NT2/D1 (cell line): ENCODE data around the gene C10orf90.

ENCODE experiments used
- DNase-seq: peaks from one replicate; pipeline ENCODE4 v3.0.0-alpha.2; 2011; ENCODE audit warnings: low read depth, low spot score
- H3K27me3 ChIP-seq: 2 replicates; pipeline ENCODE4 v1.6.0; 2011; ENCODE audit warnings: mild to moderate bottlenecking; ENCODE audit not compliant: insufficient read length, insufficient read depth
- H3K36me3 ChIP-seq: 2 replicates; pipeline ENCODE4 v1.6.1; 2011; ENCODE audit warnings: mild to moderate bottlenecking, low read length, mixed read lengths; ENCODE audit not compliant: insufficient read depth, insufficient read length
- H3K4me1 ChIP-seq: 2 replicates; pipeline ENCODE4 v1.5.1; 2011; ENCODE audit not compliant: insufficient read depth, insufficient read length
- H3K4me3 ChIP-seq: 2 replicates; pipeline ENCODE4 v1.5.1; 2011; ENCODE audit warnings: low read depth; ENCODE audit not compliant: insufficient read length
- H3K9ac ChIP-seq: 2 replicates; pipeline ENCODE4 v1.6.0; 2011; ENCODE audit warnings: low read depth; ENCODE audit not compliant: insufficient read length
- H3K9me3 ChIP-seq: 2 replicates; pipeline ENCODE4 v1.5.1; 2011; ENCODE audit warnings: mild to moderate bottlenecking, low read length; ENCODE audit not compliant: insufficient read depth
- SUZ12 ChIP-seq: IDR thresholded peaks from 2 replicates; pipeline ENCODE4 v1.6.1; 2011; ENCODE audit not compliant: insufficient read length, insufficient read depth; ENCODE audit errors: extremely low read depth
- YY1 ChIP-seq: IDR thresholded peaks from 2 replicates; pipeline ENCODE4 v1.6.1; 2011; ENCODE audit not compliant: insufficient read length, insufficient read depth
- ZNF274 ChIP-seq: IDR thresholded peaks from 2 replicates; pipeline ENCODE4 v1.6.1; 2011; ENCODE audit warnings: mild to moderate bottlenecking, low read depth, low read length

Gene C10orf90

DNA sequence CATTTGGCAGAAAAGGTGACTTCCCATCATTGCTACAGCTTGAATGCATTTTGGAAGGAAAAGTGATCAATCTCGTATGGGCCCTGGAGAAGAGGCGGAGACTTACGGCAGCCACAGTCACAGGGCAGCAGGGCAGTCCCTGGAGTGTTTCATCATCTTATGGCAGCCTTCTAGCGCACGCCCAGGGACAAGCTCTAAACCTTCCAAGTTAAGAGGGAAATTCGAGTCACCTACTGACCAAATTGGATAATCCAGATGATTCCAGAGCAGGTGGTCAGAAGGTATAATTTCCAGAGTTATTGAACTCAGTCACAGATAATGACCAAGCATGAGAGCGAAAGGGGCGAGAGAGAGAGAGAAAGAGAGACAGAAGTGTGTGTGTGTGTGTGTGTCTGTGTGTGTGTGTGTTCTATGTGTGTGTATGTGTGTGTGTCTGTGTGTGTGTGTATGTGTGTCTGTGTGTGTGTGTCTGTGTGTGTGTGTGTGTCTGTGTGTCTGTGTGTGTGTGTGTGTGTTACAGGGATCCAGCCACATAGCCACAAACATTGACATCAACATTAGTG, 158.5 kb downstream of the C10orf90 start:
- Histone ChIP-seq H3K36me3 (no peaks in the 10 kb centered on the region), H3K4me3 (no peak overlapping the region), H3K27me3 (no peaks in the 10 kb centered on the region), H3K9ac (no peak overlapping the region), H3K4me1 (no peaks in the 10 kb centered on the region), H3K9me3 (no peaks in the 10 kb centered on the region)
- no peak for TF ChIP-seq SUZ12
- no peak for TF ChIP-seq ZNF274
- no peak for TF ChIP-seq YY1
- DNase-seq, result no peak

- TF ChIP-seq SUZ12, result no peak
- no peak for TF ChIP-seq ZNF274
- no peak for TF ChIP-seq YY1
These were observed 161.3 kb downstream of the C10orf90 start for GRCh38 chr10:126509182-126509581.

DNA sequence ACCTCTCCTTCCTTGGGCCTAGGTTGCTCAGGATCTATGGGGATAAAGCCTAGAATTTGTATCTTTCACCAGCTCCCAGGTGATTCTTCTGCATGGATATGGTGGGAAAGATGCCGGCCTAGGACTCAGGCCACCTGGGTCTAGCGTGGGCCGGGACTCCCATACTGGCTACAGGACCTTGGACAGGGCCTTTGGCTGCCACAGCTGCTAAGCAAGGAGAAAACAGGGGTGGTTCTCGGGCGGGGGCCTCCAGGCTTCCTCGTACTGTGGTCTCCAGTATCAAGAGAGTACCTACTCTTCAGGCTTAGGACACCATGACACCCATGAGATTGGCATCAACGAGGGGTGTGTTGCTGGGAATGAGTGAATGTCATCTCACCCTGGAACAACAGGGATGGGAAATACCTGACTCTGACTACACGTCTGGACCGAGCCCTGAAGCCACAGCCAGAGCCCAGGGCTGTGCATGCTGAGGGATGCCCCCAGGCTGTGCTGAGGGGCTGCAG, 161.9 kb downstream of the C10orf90 start:
- Histone ChIP-seq H3K36me3 (no peaks in the 10 kb centered on the region), H3K9ac (no peak overlapping the region), H3K27me3 (no peaks in the 10 kb centered on the region), H3K9me3 (no peaks in the 10 kb centered on the region), H3K4me3 (no peak overlapping the region), H3K4me1 (no peaks in the 10 kb centered on the region)
- DNase-seq, result no peak
- TF ChIP-seq YY1 (no peak), ZNF274 (no peak), SUZ12 (no peak)

More at GRCh38 chr10:126509182-126509581, 161.3 kb downstream of the C10orf90 start:
- Histone ChIP-seq H3K4me1 (no peaks in the 10 kb centered on the region), H3K9ac (no peak overlapping the region), H3K4me3 (no peak overlapping the region), H3K36me3 (no peaks in the 10 kb centered on the region), H3K27me3 (no peaks in the 10 kb centered on the region), H3K9me3 (no peaks in the 10 kb centered on the region)
- no peak for DNase-seq

GRCh38 chr10:126504761-126505112, 165.8 kb downstream of the C10orf90 start:
- DNase-seq, result no peak
- no peak overlapping the region for H3K4me3 ChIP-seq
- H3K4me1 ChIP-seq, result no peaks in the 10 kb centered on the region
- no peaks in the 10 kb centered on the region for H3K9me3 ChIP-seq
- TF ChIP-seq YY1 (no peak), SUZ12 (no peak), ZNF274 (no peak)
- no peaks in the 10 kb centered on the region for H3K27me3 ChIP-seq
- no peak overlapping the region for H3K9ac ChIP-seq
- H3K36me3 ChIP-seq, result no peaks in the 10 kb centered on the region

DNA sequence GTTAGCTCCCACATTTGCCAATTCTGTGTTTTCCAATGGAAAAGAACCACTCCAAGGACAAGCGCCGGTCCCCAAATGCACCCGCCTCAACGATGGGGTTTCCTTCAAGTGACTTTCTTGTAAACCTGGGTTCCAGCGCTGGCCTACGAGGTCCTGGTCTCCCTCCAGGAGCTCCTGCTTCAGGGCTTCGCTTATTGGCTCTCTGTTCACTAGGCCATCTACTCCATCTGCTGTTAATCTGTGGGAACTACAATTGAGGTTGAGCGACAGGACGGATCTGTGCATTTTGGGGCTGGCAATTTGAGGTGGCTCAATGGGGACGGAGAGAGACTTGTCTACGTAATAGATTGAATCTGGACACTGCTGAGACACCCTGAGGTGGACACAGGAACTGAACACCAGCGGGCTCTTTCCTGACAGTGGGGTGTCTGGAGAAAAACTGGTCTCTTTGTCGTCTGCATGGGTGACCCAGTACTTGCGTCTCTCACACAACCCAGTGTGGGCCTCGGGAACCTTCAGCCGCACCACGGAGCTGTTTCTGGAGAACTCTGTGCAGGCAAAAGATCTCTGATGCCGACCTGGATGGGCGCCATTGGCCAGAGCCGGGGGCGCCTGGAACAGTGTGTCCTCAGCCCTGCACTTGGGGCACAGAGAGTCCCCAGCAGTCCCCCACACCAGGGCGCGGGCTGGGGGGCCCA, 166.3 kb downstream of the C10orf90 start:
- Histone ChIP-seq H3K27me3 (no peaks in the 10 kb centered on the region), H3K4me1 (no peaks in the 10 kb centered on the region), H3K4me3 (no peak overlapping the region), H3K9me3 (no peaks in the 10 kb centered on the region), H3K36me3 (no peaks in the 10 kb centered on the region), H3K9ac (no peak overlapping the region)
- DNase-seq, result peak; percentile 23
- TF ChIP-seq SUZ12, result no peak
- no peak for TF ChIP-seq YY1
- TF ChIP-seq ZNF274, result no peak

DNA sequence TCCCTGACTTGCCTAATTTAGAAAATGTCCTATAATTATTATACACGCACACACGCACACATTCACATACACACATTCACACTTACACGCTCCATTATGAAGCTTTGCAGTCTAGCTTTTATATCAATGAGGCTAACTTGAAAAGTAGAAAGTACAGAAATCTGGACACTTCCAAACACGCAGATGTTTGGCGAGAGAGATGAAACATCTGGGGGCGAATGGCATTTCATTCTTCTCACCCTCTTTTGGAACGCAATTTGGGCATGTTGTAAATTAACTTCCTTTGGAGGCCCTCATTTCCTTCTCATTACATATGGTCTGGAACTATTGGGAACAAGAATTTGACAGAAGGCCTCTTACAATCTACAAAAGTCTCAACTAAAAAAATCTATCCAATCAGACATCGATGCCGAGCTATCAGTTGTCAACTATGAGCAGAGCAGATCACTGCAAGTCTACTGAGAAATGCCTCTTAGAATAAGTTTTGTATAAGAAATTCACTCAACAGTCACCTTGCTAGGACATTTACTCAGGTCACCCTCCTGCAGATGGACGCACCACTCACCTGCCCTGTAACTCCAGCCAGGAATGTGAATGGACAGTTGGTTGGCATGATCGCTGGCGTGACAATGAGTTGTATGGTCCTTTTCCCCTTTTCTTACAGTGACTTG, 167.0 kb downstream of the C10orf90 start:
- H3K4me1 ChIP-seq, result no peaks in the 10 kb centered on the region
- no peak for TF ChIP-seq YY1
- no peak for TF ChIP-seq SUZ12
- no peak for TF ChIP-seq ZNF274

DNA sequence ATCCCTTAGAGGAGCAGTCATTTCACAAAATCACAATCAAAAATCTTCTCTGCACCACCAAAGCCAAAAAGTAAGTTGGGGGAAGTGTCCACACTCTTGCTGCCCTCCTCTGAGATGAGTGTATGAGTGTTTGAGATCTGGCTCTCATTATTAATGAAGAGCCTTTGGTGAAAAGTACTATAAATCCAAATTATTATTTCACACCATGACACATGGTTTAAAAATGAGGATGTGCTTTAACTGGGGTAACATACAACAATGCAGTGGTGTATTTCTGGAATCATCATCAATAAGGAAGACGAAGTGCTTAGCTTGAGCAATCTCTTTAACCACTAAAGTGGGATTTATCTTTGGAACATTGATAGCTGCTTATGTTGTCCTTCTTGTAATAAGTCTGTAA, 168.1 kb downstream of the C10orf90 start:
- Histone ChIP-seq H3K36me3 (no peaks in the 10 kb centered on the region), H3K4me3 (no peak overlapping the region), H3K4me1 (no peaks in the 10 kb centered on the region), H3K27me3 (no peaks in the 10 kb centered on the region), H3K9me3 (no peaks in the 10 kb centered on the region), H3K9ac (no peak overlapping the region)
- DNase-seq, result no peak
- no peak for TF ChIP-seq YY1

More for the DNA sequence above, 167.0 kb downstream of the C10orf90 start:
- DNase-seq, result no peak
- Histone ChIP-seq H3K36me3 (no peaks in the 10 kb centered on the region), H3K9ac (no peak overlapping the region), H3K4me3 (no peak overlapping the region), H3K27me3 (no peaks in the 10 kb centered on the region), H3K9me3 (no peaks in the 10 kb centered on the region)
